AG04450 (cell line): ENCODE measurements around the gene USF1. TPM values are rescaled to one million over a fixed set of nuclear protein-coding genes. Genes with fewer than 3 reads are reported as not detected.
"Not testable (repeated sequence)": the region's sequence is repeated elsewhere in the genome, so short reads cannot be mapped to it uniquely, and the experiment has no call there.

ENCODE experiments used
- CTCF ChIA-PET: fragments of 300-600, 350-600 bp; formaldehyde crosslinking; extraction: SDS; loops from one replicate; lab custom pipeline; 2022; ENCODE audit warnings: antibody characterized with exemption, inconsistent platforms; lab: Charles Lee
- POLR2A ChIA-PET: fragments of 350-600 bp; formaldehyde crosslinking; extraction: SDS; loops from one replicate; lab custom pipeline; 2021; ENCODE audit warnings: antibody characterized with exemption, inconsistent platforms; lab: Yijun Ruan, JAX
- DNase-seq: peaks from one replicate; pipeline ENCODE4 v3.0.0-alpha.2; 2011; ENCODE audit warnings: low read depth, low spot score
- H3K27ac ChIP-seq: one replicate; pipeline ENCODE4 v1.5.1; 2012; ENCODE audit warnings: low read depth, low read length, control low read depth
- H3K27me3 ChIP-seq: one replicate; pipeline ENCODE4 v1.6.0; 2012; ENCODE audit warnings: low read length; ENCODE audit not compliant: control insufficient read depth, insufficient read depth
- H3K4me3 ChIP-seq: 2 replicates; pipeline ENCODE4 v1.5.1; 2011; ENCODE audit warnings: mild to moderate bottlenecking, low read depth, low read length, control low read depth
- H3K9me3 ChIP-seq: 2 replicates; pipeline ENCODE4 v1.5.1; 2012; ENCODE audit warnings: low read length; ENCODE audit not compliant: control insufficient read depth, insufficient read depth
- CTCF ChIP-seq: IDR thresholded peaks from 2 replicates; pipeline ENCODE4 v1.5.1; 2011; ENCODE audit warnings: low read depth, low read length, control low read depth, inconsistent platforms
- polyA plus RNA-seq: library from polyadenylated mRNA; depleted of rRNA; stranded (reverse); fragments of >200 nt; gene quantifications from 2 replicates; pipeline ENCODE4 v1.2.3, GENCODE V29; 2011

USF1 gene
- polyA plus RNA-seq, 1 experiment = 32.6 TPM

GRCh38 chr1:161021165-161021969 is 24.4 kb downstream of the USF1 start:
- DNase-seq = no peak
- no peak overlapping the region for H3K27ac ChIP-seq
- TF ChIP-seq CTCF = no peak
- no peaks in the 10 kb centered on the region for H3K9me3 ChIP-seq
- H3K4me3 ChIP-seq = peak overlapping the region; percentile 58
- H3K27me3 ChIP-seq = peaks cover 25% of the 10 kb centered on the region
- CTCF ChIA-PET = interaction anchor here (0.6 to 2.2 kb wide), 6 partner anchors 20 to 76 kb away, joined by 3 to 7 read pairs (median 4); partner anchors contain the start of gene KLHDC9
- POLR2A ChIA-PET = interaction anchor here (0.5 to 1.9 kb wide), 3 partner anchors 24 to 27 kb away, joined by 4 to 11 read pairs (median 7); partner anchors contain the start of gene USF1

GRCh38 chr1:161020509-161021164 is 25.1 kb downstream of the USF1 start, which contains the start of gene F11R:
F11R (minus strand) TSS chr1:161021152; CDS start chr1:161021073, 79 bp downstream.
- H3K4me3 ChIP-seq = peak within 1 kb of the TSS; percentile 58
- DNase-seq = no peak
- peak; percentile 18 for TF ChIP-seq CTCF
- H3K27ac ChIP-seq = no peak within 1 kb of the TSS
- ChIA-PET CTCF (interaction anchor here (0.9 to 2.2 kb wide), 5 partner anchors 21 to 77 kb away, joined by 3 to 7 read pairs (median 5); partner anchors contain the start of gene KLHDC9), POLR2A (interaction anchor here (1.9 kb wide), 1 partner anchor 25 kb away, joined by 4 read pairs; the partner anchor contains the start of gene USF1)
- H3K9me3 ChIP-seq = no peaks in the 10 kb centered on the region
- peaks cover 25% of the 10 kb centered on the region for H3K27me3 ChIP-seq

DNA sequence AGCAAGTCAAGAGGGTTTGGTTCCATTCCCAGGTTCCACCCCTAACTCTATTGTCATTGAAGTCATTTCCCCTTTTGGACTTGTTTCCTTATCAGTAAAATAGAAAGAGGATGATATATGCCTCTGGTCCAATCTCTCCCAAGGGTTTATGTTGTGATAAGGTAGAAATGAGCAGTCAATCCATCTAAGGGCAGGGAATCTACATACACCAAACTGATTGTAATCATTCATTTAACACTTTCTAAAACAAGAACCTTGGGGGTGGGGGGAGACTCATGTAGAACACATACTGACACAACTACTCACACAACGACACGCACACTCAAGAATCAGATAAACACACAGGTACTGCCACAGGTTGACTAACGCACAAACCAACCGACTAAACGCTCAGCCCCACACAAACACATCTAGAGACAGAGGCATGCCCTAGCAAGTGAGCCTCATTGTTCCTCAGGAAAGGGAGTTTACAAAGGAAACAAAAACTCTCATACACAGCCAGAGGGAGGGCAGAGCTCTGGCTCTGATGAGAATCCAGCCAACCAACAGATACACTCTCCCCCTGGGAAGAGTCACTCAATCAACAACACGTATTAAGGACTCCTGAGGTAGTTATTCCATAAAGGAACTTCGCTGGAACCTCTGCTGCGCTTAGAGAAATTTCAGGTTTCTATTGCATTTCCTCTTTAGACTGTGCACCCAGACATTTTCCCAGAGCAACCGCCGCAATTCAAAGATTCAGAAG is 25.9 kb downstream of the USF1 start:
- peak overlapping the region; percentile 58 for H3K4me3 ChIP-seq
- H3K9me3 ChIP-seq = no peaks in the 10 kb centered on the region
- no peak overlapping the region for H3K27ac ChIP-seq
- no peak for TF ChIP-seq CTCF
- CTCF ChIA-PET = interaction anchor here (0.6 to 2.2 kb wide), 5 partner anchors 22 to 941 kb away, joined by 5 to 7 read pairs (median 5); partner anchors contain the start of gene KLHDC9
- DNase-seq = no peak
- POLR2A ChIA-PET = no interaction called here
- H3K27me3 ChIP-seq = peaks cover 25% of the 10 kb centered on the region

GRCh38 chr1:161019111-161019660 is 26.6 kb downstream of the USF1 start:
- H3K4me3 ChIP-seq, H3K9me3 ChIP-seq, DNase-seq, H3K27ac ChIP-seq, POLR2A ChIA-PET: not testable (repeated sequence)
- H3K27me3 ChIP-seq = peaks cover 25% of the 10 kb centered on the region
- CTCF ChIA-PET = interaction anchor here (0.6 to 1.4 kb wide), 3 partner anchors 22 to 940 kb away, joined by 3 to 7 read pairs (median 5); no protein-coding TSS in a partner anchor

GRCh38 chr1:161018631-161018930 is 27.2 kb downstream of the USF1 start:
- no peaks in the 10 kb centered on the region for H3K9me3 ChIP-seq
- ChIA-PET CTCF (interaction anchor here (0.6 to 1.4 kb wide), 3 partner anchors 21 to 596 kb away, joined by 3 to 7 read pairs (median 3); no protein-coding TSS in a partner anchor), POLR2A (no interaction called here)
- no peak for DNase-seq
- no peak for TF ChIP-seq CTCF
- H3K27ac ChIP-seq = no peak overlapping the region
- peaks cover 25% of the 10 kb centered on the region for H3K27me3 ChIP-seq
- H3K4me3 ChIP-seq = no peak overlapping the region
